NCI-H187 treated with DMSO at 0.1 percent for 48 hours (cell line): ENCODE results near the gene CANX.
"Not testable (repeated sequence)": the region's sequence is repeated elsewhere in the genome, so short reads cannot be mapped to it uniquely, and the experiment has no call there.

Experiments used
- DNase-seq: peaks from one replicate; lab custom pipeline; 2025; lab: John Stamatoyannopoulos, UW

The CANX gene

GRCh38 chr5:179699616-179700237 lies 960 bp downstream of the CANX start:
- DNase-seq: no peak

- no peak for DNase-seq
Measured at GRCh38 chr5:179700401-179700918, 1.7 kb downstream of the CANX start.

GRCh38 chr5:179716286-179716685 lies 17.5 kb downstream of the CANX start:
- DNase-seq: no peak

GRCh38 chr5:179720222-179720621 lies 21.5 kb downstream of the CANX start:
- no peak for DNase-seq

GRCh38 chr5:179724163-179724562 lies 25.4 kb downstream of the CANX start:
- no peak for DNase-seq

GRCh38 chr5:179727106-179727505 lies 28.3 kb downstream of the CANX start:
- no peak for DNase-seq

- no peak for DNase-seq
Measured at GRCh38 chr5:179729303-179729702, 30.5 kb downstream of the CANX start.

- DNase-seq: no peak
Measured at GRCh38 chr5:179729727-179730126, 31.0 kb downstream of the CANX start.

- no peak for DNase-seq
Measured at GRCh38 chr5:179730356-179730755, 31.6 kb downstream of the CANX start.

- DNase-seq: no peak
Measured at GRCh38 chr5:179730852-179731251, 32.1 kb downstream of the CANX start.

- DNase-seq: no peak
Measured at GRCh38 chr5:179731791-179732411, 33.1 kb downstream of the CANX start.

GRCh38 chr5:179732412-179732917 lies 33.7 kb downstream of the CANX start, which contains the start of gene MAML1:
Gene MAML1 (plus strand): TSS chr5:179732822. CDS start chr5:179733113, 291 bp downstream.
- peak; percentile 86 for DNase-seq

GRCh38 chr5:179732918-179733771 lies 34.4 kb downstream of the CANX start:
- no peak for DNase-seq

- DNase-seq: no peak
Measured at GRCh38 chr5:179733772-179734126, 35.0 kb downstream of the CANX start.

- DNase-seq: no peak
Measured at GRCh38 chr5:179734536-179735164, 35.9 kb downstream of the CANX start.

- no peak for DNase-seq
Measured at GRCh38 chr5:179738742-179739141, 40.0 kb downstream of the CANX start.

GRCh38 chr5:179744106-179744505 lies 45.3 kb downstream of the CANX start:
- not testable (repeated sequence) for DNase-seq

GRCh38 chr5:179746872-179747271 lies 48.1 kb downstream of the CANX start:
- DNase-seq: no peak

- DNase-seq: no peak
Measured at GRCh38 chr5:179747811-179748210, 49.0 kb downstream of the CANX start.

- no peak for DNase-seq
Measured at GRCh38 chr5:179749857-179750508, 51.2 kb downstream of the CANX start.

- no peak for DNase-seq
Measured at GRCh38 chr5:179753971-179754370, 55.2 kb downstream of the CANX start.

- no peak for DNase-seq
Measured at GRCh38 chr5:179755022-179755421, 56.3 kb downstream of the CANX start.
